GM21528 (cell line): ENCODE measurements around the gene CREB5.
"Not testable (repeated sequence)": the region's sequence is repeated elsewhere in the genome, so short reads cannot be mapped to it uniquely, and the experiment has no call there.

Experiments used
- ATAC-seq: cut with Tn5 transposase; IDR thresholded peaks from one replicate; pipeline ENCODE4 v1.9.1; 2021; ENCODE audit warnings: mild to moderate bottlenecking, moderate library complexity; ENCODE audit not compliant: unreplicated experiment, low FRiP score

Gene CREB5

DNA sequence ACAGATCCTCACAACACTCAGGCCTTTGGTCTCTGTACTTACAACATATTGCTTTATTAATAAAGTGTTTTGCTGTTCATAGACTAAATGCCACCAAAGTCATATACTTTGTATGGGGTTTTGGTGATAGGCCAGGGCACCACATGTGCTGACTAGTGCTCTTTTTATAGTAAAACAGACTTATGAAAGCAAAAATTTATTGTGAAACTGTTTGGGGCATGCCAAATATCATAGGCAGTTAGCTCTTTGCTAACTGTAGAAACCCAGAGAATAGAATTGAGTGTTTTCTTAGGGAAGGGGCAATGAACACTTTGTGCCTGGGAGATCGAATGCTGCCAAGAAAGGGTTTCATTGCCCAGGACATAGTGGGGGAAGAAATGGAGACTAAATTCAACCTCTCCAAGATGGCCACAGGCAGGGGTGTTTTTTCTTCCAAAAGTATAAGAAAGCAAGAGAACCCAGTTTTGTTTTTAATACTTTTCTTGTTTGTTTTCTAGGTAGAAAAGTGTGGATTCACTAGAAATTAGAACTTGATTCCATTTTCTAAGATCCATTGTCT is 403.1 kb downstream of the CREB5 start:
- peak; percentile 69 for ATAC-seq

GRCh38 chr7:28815928-28816373 is 403.6 kb downstream of the CREB5 start:
- peak; percentile 87 for ATAC-seq

DNA sequence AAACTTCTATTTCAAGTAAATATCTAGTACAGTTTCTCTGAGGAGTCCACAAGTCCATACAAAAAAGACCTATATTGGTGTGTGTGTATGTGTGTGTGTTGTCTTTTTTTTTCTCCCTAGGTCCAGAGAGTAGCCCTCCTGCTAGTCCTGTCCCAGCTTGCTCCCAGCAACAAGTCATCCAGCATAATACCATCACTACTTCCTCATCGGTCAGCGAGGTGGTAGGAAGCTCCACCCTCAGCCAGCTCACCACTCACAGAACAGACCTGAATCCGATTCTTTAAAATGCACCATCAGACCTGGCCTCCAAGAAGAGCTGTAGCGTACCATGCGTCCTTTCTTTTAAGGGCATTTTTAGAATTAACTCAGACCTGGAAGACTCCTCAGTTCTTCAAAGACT is 406.7 kb downstream of the CREB5 start:
- ATAC-seq = no peak

DNA sequence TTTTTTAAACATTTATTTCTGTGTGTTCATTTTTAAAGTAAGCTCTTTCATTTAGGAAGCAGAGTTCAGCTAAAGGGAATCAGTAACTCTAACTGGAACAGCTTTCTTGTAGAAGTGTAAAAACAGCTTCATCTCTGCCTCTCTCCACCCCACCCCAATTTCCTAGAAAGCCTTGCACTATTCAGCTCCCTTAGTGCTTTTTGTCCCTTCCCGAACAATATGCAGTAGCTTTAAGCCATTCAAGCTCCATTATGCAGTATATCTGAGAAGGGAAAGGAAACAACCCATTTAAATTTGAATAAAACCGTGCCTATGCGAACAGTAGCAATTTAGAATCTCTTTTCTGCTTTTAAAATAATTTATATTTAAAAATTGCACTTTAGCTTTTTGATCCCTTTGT is 411.3 kb downstream of the CREB5 start:
- no peak for ATAC-seq

- ATAC-seq = not testable (repeated sequence)
Observed at GRCh38 chr7:28825817-28826448, 413.6 kb downstream of the CREB5 start.

DNA sequence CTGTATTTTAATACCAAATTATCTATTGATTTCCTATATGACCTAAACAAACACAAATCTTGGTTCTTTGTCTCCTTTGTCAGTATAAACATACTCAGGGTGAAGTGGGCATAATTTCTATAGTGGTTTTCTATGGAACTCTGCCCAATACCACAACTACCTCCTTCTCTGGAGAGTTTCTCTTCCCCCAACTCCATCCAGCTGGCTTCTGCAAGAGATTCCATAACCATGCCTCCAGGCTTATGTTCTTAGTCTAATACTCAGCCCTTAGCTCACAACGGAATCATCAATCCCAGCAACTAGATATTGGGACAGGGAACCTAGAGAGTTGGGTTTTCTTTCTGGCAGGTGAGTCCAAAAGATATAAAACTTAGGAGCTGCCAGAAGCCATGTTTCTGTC is 418.5 kb downstream of the CREB5 start:
- ATAC-seq = no peak

- ATAC-seq = no peak
Observed at GRCh38 chr7:28832669-28833068, 420.4 kb downstream of the CREB5 start.

DNA sequence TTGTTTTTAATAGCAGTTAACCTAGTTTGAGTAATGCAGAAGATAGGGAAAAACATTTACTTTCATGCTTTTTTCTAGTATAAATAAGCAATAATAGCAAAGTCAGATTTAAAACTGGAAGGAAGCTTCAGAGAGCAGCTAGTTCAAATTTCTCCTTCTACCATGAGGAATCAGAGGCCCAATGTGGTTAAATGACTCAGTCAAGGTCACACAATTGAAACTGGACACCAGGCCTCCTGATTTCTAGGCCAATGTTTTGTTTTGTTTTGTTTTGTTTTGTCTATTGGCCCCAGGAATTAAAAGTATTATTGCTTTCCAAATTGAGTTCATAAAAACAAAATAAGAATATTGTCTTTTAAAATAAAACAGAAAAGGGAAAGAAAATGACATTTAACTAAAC is 423.5 kb downstream of the CREB5 start:
- no peak for ATAC-seq

- ATAC-seq = no peak
Observed at GRCh38 chr7:28836716-28837115, 424.4 kb downstream of the CREB5 start.

DNA sequence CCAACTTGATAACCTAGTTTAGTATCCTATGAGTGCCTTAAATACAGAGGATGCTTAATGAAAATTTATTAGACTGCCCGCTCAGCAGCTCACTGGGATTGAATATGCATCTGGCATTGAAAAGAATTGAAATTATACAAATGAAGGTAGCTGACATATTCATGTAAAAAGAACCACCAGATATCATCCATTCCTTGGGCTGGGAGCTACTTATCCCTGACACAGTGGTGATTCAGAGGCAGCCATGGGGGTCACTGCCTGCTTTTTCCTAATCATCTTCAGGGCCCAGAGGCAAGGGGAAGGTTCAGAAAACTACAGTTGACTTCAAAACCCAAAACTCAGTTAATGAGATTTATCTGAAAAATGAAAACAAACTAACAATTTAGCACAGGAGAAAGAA is 424.9 kb downstream of the CREB5 start:
- ATAC-seq = no peak

DNA sequence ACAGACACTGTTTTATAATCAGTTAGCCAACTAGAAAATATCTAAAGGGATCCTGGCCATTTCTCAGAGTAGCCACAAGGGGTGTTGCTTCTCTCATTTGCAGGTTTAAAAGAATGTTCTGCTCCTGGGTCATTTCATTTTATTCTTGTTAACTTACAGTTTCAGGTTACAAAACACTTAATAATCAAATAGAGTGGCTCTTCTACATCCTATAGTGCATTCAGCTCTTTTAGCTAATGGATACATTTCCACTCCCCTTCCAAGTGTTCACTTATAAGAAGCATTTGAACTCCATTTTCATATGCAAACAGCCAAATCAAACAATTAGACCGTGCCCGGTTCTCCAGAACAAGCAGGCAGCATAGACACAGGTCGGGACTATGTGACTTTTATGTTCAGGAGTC is 428.3 kb downstream of the CREB5 start:
- ATAC-seq = no peak

DNA sequence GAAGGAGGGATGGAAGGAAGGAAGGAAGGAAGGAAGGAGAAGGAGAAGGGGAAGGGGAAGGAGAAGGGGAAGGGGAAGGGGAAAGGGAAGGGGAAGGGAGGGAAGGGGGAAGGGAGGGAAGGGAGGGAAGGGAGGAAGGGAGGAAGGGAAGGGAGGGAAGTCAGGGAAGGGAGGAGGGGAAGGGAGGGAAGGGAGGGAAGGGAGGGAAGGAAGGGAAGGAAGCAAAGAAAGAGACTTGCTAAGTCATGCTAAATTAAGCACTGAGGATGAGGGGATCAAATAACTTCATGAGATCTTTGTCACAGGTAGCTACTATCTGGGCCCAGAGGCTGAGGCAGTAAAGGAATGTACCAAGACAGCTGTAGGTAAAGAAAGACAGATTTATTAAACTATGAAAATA is 429.4 kb downstream of the CREB5 start:
- ATAC-seq = no peak

DNA sequence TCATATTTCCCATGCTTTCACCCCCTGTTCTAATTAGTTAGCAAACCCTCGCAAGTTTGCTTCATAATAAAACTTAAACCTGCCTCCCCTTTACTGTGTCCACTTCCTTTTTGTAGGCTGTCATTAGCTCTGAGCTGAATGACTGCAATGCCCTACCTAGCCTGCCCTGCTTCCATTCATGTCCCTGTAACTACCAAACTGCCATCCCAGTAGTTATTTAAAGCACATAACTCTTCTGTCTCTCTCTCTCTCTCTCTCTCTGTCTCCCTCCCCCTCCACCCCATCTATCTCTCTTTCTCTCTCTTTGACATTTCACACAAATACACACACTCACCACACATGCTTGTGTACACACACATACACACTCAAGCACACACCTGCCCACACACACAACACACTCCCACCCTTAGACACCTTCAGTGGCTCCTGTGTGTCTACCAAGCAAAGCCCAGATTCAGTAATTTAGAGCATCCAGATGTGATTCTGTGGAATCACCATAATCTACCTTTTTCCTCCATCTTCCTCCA is 430.5 kb downstream of the CREB5 start:
- ATAC-seq = no peak

DNA sequence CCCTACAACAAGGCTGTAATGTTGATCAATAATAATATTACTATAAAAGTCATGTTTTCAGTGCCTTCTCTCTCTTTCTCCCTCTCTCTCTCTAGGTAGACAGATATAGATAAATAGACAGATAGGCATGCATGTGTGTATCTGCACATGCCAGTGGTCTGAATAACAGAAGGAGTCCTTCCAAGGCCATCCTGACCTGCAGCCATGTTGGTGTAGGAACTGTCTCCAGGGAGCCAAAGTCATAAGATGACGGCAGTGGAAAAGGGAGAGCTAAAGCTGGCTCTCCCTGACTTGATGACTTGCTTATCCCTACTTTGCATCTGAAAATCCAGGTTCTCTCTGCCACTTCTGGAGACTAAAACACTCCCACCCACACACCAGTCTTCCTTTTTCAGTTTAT is 432.8 kb downstream of the CREB5 start:
- no peak for ATAC-seq

DNA sequence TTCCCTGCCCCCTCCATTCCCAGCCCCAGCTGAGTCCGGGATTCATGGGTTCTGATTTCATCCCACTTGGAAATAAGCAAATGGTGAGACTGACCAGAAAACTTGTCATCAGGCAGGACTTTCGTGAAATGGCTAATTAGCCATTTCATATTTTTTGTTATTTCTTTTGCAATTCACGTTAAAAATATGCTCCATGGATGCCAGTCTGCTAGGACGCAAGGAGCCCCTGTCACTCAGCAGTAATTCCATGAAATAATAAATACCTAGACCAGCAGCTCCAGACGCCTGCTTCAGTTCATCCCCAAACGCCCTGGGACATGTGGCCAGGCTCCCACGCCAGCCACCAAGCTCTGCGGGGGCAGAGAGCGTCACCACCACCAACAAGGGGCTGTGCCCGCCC is 434.9 kb downstream of the CREB5 start:
- ATAC-seq = no peak

DNA sequence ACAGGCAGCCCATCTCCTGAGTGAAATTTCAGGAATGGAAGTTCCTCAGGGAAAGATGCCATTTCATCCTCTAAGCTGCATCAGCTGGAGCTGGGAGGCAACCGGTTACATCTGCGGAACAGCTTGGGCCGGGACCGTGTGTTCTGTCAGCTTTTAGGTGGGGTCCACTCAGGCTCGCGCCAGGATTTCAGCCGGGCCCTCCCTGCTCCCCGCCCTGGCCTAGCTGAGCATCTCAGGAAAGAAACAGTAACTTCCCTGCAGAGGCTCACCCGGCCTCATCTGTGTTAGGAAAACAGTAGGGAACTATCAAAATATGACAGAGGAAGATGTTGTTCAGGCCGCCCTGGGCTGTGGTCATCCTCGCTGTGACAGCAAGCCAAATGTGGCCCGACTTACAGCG is 435.4 kb downstream of the CREB5 start:
- ATAC-seq = no peak

DNA sequence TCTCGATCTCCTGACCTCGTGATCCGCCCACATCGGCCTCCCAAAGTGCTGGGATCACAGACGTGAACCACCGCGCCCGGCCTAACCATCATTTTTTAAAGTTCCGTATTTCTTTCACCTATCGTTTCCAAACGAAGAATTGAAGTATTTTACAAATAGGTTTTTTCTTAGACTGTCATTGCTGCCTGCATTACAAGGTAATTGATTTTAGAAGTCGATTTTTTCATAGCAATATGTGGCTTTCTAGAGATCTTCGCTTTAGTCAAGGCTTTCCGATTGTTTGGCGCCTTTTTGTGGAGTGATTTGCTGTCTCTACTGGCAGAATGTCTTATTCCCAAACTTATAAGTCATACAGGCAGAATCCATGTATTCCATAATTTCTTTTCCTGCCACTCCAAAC is 436.6 kb downstream of the CREB5 start:
- ATAC-seq = no peak

DNA sequence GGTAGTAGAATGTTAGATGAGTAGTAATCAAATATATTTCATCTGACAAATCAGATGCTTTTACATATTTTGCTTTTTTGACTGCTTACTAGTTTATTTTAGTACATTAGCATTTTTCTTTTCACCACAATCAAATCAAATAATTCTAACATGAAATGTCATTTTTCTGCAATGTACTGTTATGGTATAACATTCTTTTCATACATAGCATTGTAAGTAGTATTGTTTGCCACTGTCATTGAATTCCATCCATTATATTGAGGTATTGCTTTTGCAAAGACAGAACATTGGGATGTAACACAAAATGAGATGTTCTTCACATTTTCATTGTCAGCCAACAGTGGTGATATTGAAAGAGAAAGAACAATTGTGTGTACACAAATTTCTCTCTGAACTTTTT is 438.4 kb downstream of the CREB5 start:
- no peak for ATAC-seq

GRCh38 chr7:28853150-28853549 is 440.8 kb downstream of the CREB5 start:
- no peak for ATAC-seq

GRCh38 chr7:28853834-28854749 is 441.8 kb downstream of the CREB5 start:
- peak; percentile 99 for ATAC-seq

- ATAC-seq = no peak
Observed at GRCh38 chr7:28854750-28855074, 442.4 kb downstream of the CREB5 start.
